Loucy (cell line): ENCODE data around the gene VPS37B.
A peak's percentile ranks its signal among the peaks of the same experiment; 100 is the strongest.

Source experiments
- H2AFZ ChIP-seq: fragments of 200-600 bp; sonication (generic); 2 replicates; pipeline ENCODE4 v1.6.0; 2016; ENCODE audit warnings: antibody characterized with exemption, mild to moderate bottlenecking, low read length, moderate library complexity
- H3F3A ChIP-seq: fragments of 200-600 bp; 2 replicates; pipeline ENCODE4 v1.6.0; 2016; ENCODE audit warnings: antibody characterized with exemption, low read depth, mild to moderate bottlenecking
- H3K27me3 ChIP-seq: fragments of 200-600 bp; sonication (generic); 2 replicates; pipeline ENCODE4 v1.6.1; 2014; ENCODE audit warnings: low read length, mild to moderate bottlenecking; ENCODE audit not compliant: insufficient read depth, poor library complexity, severe bottlenecking
- H3K36me3 ChIP-seq: fragments of 200-600 bp; sonication (generic); 2 replicates; pipeline ENCODE4 v1.6.1; 2016; ENCODE audit warnings: low read length; ENCODE audit not compliant: insufficient read depth
- H3K4me1 ChIP-seq: fragments of 200-600 bp; sonication (generic); 2 replicates; pipeline ENCODE4 v1.5.1; 2014; ENCODE audit warnings: low read length, mild to moderate bottlenecking; ENCODE audit not compliant: insufficient read depth, poor library complexity, severe bottlenecking
- H3K4me2 ChIP-seq: fragments of 200-600 bp; sonication (generic); 2 replicates; pipeline ENCODE4 v1.6.0; 2014; ENCODE audit warnings: antibody characterized with exemption, low read length, low read depth, mild to moderate bottlenecking; ENCODE audit not compliant: poor library complexity, severe bottlenecking
- H3K4me3 ChIP-seq: fragments of 200-600 bp; sonication (generic); 2 replicates; pipeline ENCODE4 v1.5.1; 2014; ENCODE audit warnings: low read length, mild to moderate bottlenecking, mixed read lengths; ENCODE audit not compliant: poor library complexity, severe bottlenecking
- H3K79me2 ChIP-seq: fragments of 200-600 bp; sonication (generic); 2 replicates; pipeline ENCODE4 v1.6.1; 2014; ENCODE audit warnings: low read length; ENCODE audit not compliant: insufficient read depth
- H3K9ac ChIP-seq: fragments of 200-600 bp; sonication (generic); 2 replicates; pipeline ENCODE4 v1.6.0; 2014; ENCODE audit warnings: mild to moderate bottlenecking, low read depth, low read length, moderate library complexity; ENCODE audit not compliant: poor library complexity, severe bottlenecking
- H3K9me2 ChIP-seq: fragments of 200-600 bp; sonication (generic); replicated peaks from 2 replicates; pipeline ENCODE4 v1.6.1; 2016; ENCODE audit warnings: low read depth, low read length, mixed read lengths
- H3K9me3 ChIP-seq: fragments of 200-600 bp; sonication (generic); 2 replicates; pipeline ENCODE4 v1.6.1; 2014; ENCODE audit warnings: mild to moderate bottlenecking, antibody characterized with exemption, low read length, low read depth; ENCODE audit not compliant: insufficient read depth
- H4K20me1 ChIP-seq: fragments of 200-600 bp; sonication (generic); 2 replicates; pipeline ENCODE4 v1.6.0; 2014; ENCODE audit warnings: antibody characterized with exemption, low read length, mild to moderate bottlenecking; ENCODE audit not compliant: insufficient read depth, poor library complexity, severe bottlenecking
- CTCF ChIP-seq: fragments of 200-600 bp; sonication (generic); conservative IDR thresholded peaks from 2 replicates; pipeline ENCODE4 v1.5.1; 2014; ENCODE audit warnings: mild to moderate bottlenecking, antibody characterized with exemption, low read length
- EZH2phosphoT487 ChIP-seq: fragments of 200-600 bp; IDR thresholded peaks from 2 replicates; pipeline ENCODE4 v1.6.1; 2018; ENCODE audit warnings: antibody characterized with exemption, mild to moderate bottlenecking, moderate library complexity, borderline replicate concordance

Gene VPS37B

GRCh38 chr12:122896662-122897061 is 738 bp upstream of the VPS37B start:
- H3K27me3 ChIP-seq, result no peaks in the 10 kb centered on the region
- peaks cover 17% of the 10 kb centered on the region for H4K20me1 ChIP-seq
- peaks cover 48% of the 10 kb centered on the region for H3K79me2 ChIP-seq
- peaks cover 13% of the 10 kb centered on the region for H3F3A ChIP-seq
- no peaks in the 10 kb centered on the region for H3K9me2 ChIP-seq
- peak overlapping the region; percentile 94 for H3K4me2 ChIP-seq
- H3K4me1 ChIP-seq, result peaks cover 36% of the 10 kb centered on the region
- H3K36me3 ChIP-seq, result no peaks in the 10 kb centered on the region
- H2AFZ ChIP-seq, result no peak overlapping the region
- TF ChIP-seq EZH2phosphoT487 (no peak), CTCF (no peak)
- no peak overlapping the region for H3K4me3 ChIP-seq
- no peak overlapping the region for H3K9ac ChIP-seq
- H3K9me3 ChIP-seq, result no peaks in the 10 kb centered on the region

- peaks cover 62% of the 10 kb centered on the region for H3K79me2 ChIP-seq
- no peaks in the 10 kb centered on the region for H3K27me3 ChIP-seq
- H3F3A ChIP-seq, result peaks cover 13% of the 10 kb centered on the region
- peak overlapping the region; percentile 98 for H3K9ac ChIP-seq
- TF ChIP-seq EZH2phosphoT487 (no peak), CTCF (no peak)
- peak overlapping the region; percentile 97 for H3K4me3 ChIP-seq
- H4K20me1 ChIP-seq, result peaks cover 29% of the 10 kb centered on the region
- H3K9me3 ChIP-seq, result no peaks in the 10 kb centered on the region
- peak overlapping the region; percentile 80 for H2AFZ ChIP-seq
- H3K9me2 ChIP-seq, result no peaks in the 10 kb centered on the region
- H3K36me3 ChIP-seq, result no peaks in the 10 kb centered on the region
- peak overlapping the region; percentile 94 for H3K4me2 ChIP-seq
- peaks cover 46% of the 10 kb centered on the region for H3K4me1 ChIP-seq
These were observed 612 bp downstream of the VPS37B start for GRCh38 chr12:122895320-122895703.

DNA sequence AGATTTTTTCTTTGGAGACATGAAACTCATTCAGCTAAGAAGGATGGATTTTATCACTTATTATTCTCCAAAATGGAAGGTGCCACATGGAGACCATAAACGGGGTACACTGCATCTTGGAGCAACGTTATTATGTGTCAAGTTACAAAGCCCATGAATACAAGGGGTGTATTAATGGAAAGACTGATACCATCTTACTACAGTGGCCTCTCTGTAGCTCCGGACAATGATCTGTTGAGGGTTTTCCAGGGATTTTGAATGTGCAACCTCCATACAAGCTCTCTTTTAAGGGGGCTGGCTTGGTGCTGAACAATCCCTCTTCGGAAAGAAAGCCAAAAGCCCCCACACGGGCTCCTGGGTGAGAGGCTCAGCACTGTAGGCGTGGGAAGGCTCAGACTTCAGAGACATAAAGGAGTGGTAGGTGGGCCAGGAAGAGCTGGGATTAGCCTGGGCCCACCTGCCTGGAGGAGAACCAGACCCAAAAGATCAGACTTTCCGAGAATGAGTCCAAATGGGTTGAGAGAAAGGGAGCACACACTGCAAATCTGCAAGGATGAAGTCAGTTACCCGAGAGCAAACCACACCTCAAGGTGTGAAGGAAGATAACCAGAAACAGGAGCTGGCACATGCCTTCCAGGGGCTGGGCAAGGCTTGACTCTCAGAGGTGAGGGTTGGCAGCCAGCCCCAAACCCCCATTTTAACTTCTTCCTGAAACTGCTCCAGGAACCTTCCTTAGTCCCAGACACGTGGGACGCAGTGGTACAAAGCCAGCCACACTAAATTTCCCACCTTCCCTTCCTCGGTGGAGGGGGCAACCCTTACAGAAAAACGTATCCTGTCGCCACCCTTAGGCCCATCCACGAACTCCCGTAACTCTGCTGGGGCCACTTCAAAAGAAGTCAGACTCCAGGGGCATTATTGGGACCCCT is 1.5 kb downstream of the VPS37B start:
- Histone ChIP-seq H2AFZ (no peak overlapping the region), H3K4me2 (peak overlapping the region; percentile 94), H3K4me3 (peak overlapping the region; percentile 97), H3K27me3 (no peaks in the 10 kb centered on the region), H3K9me2 (no peaks in the 10 kb centered on the region), H3K4me1 (peaks cover 50% of the 10 kb centered on the region), H3K9ac (peak overlapping the region; percentile 98), H3K36me3 (no peaks in the 10 kb centered on the region), H3K9me3 (no peaks in the 10 kb centered on the region), H3K79me2 (peaks cover 70% of the 10 kb centered on the region), H4K20me1 (peaks cover 37% of the 10 kb centered on the region), H3F3A (peaks cover 13% of the 10 kb centered on the region)
- peak; percentile 41 for TF ChIP-seq CTCF
- TF ChIP-seq EZH2phosphoT487, result no peak
